HepG2 (cell line): Measurements from ENCODE around the gene RNH1. TPM values are rescaled to one million over a fixed set of nuclear protein-coding genes. Genes with fewer than 3 reads are reported as not detected.

Source experiments
- ARNT2 ChIP-seq: sonication (generic); formaldehyde crosslinking; IDR thresholded peaks from 2 replicates; pipeline ENCODE4 v1.8.0; 2022; ENCODE audit warnings: mild to moderate bottlenecking, low read depth, missing genetic modification reagents, moderate library complexity
- ATF1 ChIP-seq: IDR thresholded peaks from 2 replicates; pipeline ENCODE4 v1.6.1; 2016; ENCODE audit warnings: mild to moderate bottlenecking, control low read depth
- CBFB ChIP-seq: sonication (generic); formaldehyde crosslinking; IDR thresholded peaks from 2 replicates; pipeline ENCODE4 v1.4.0; 2020; ENCODE audit warnings: missing genetic modification reagents
- CSRNP2 ChIP-seq: sonication (generic); formaldehyde crosslinking; conservative IDR thresholded peaks from 2 replicates; pipeline ENCODE4 v1.8.0; 2022; ENCODE audit warnings: low read depth, missing genetic modification reagents
- DZIP1 ChIP-seq: sonication (generic); formaldehyde crosslinking; IDR thresholded peaks from 2 replicates; pipeline ENCODE4 v1.5.0; 2020; ENCODE audit warnings: mild to moderate bottlenecking, missing genetic modification reagents
- E2F1 ChIP-seq: sonication (generic); formaldehyde crosslinking; IDR thresholded peaks from 2 replicates; pipeline ENCODE4 v1.5.0; 2020; ENCODE audit warnings: missing genetic modification reagents
- HNF4A ChIP-seq: sonication (generic); formaldehyde crosslinking; IDR thresholded peaks from 2 replicates; pipeline ENCODE4 v1.4.0; 2020; ENCODE audit warnings: missing genetic modification reagents
- HNRNPH1 ChIP-seq: fragments of 200-400 bp; formaldehyde crosslinking; optimal IDR thresholded peaks from 2 replicates; pipeline ENCODE3; 2017; ENCODE audit warnings: mild to moderate bottlenecking, low read depth, low read length
- HOXA3 ChIP-seq: sonication (generic); formaldehyde crosslinking; IDR thresholded peaks from 2 replicates; pipeline ENCODE4 v1.5.0; 2020; ENCODE audit warnings: missing genetic modification reagents
- MATR3 ChIP-seq: sonication (generic); formaldehyde crosslinking; IDR thresholded peaks from 2 replicates; pipeline ENCODE4 v1.4.0; 2020; ENCODE audit warnings: missing genetic modification reagents
- NAIF1 ChIP-seq: sonication (generic); formaldehyde crosslinking; IDR thresholded peaks from 2 replicates; pipeline ENCODE4 v1.5.0; 2020; ENCODE audit warnings: mild to moderate bottlenecking, missing genetic modification reagents, borderline replicate concordance
- NFE2L1 ChIP-seq: sonication (generic); formaldehyde crosslinking; IDR thresholded peaks from 2 replicates; pipeline ENCODE4 v1.4.0; 2020; ENCODE audit warnings: missing genetic modification reagents, mild to moderate bottlenecking, borderline replicate concordance
- PLRG1 ChIP-seq: fragments of 450-650 bp; conservative IDR thresholded peaks from 2 replicates; pipeline ENCODE4 v1.6.1; 2016
- RAD51 ChIP-seq: fragments of 450-650 bp; IDR thresholded peaks from 2 replicates; pipeline ENCODE4 v1.6.1; 2016; ENCODE audit warnings: borderline replicate concordance
- RBM22 ChIP-seq: fragments of 200-400 bp; formaldehyde crosslinking; optimal IDR thresholded peaks from 2 replicates; pipeline ENCODE3; 2017; ENCODE audit warnings: mild to moderate bottlenecking, low read length, moderate library complexity
- RCOR2 ChIP-seq: IDR thresholded peaks from 2 replicates; pipeline ENCODE4 v1.6.1; 2016; ENCODE audit warnings: missing biosample characterization, missing genetic modification reagents
- SRSF1 ChIP-seq: fragments of 200-400 bp; formaldehyde crosslinking; optimal IDR thresholded peaks from 2 replicates; pipeline ENCODE3; 2017; ENCODE audit warnings: mild to moderate bottlenecking, low read depth, low read length, moderate library complexity
- ZNF10 ChIP-seq: sonication (generic); formaldehyde crosslinking; IDR thresholded peaks from 2 replicates; pipeline ENCODE4 v1.4.0; 2020; ENCODE audit warnings: mild to moderate bottlenecking, low read depth, missing genetic modification reagents, borderline replicate concordance
- ZNF331 ChIP-seq: sonication (generic); formaldehyde crosslinking; IDR thresholded peaks from 2 replicates; pipeline ENCODE4 v1.4.0; 2020; ENCODE audit warnings: missing genetic modification reagents
- ZNF44 ChIP-seq: sonication (generic); formaldehyde crosslinking; IDR thresholded peaks from 2 replicates; pipeline ENCODE4 v1.5.1; 2020; ENCODE audit warnings: mild to moderate bottlenecking, missing genetic modification reagents
- ZNF569 ChIP-seq: sonication (generic); formaldehyde crosslinking; IDR thresholded peaks from 2 replicates; pipeline ENCODE4 v1.5.0; 2020; ENCODE audit warnings: mild to moderate bottlenecking, missing genetic modification reagents, moderate library complexity, borderline replicate concordance
- ZNF672 ChIP-seq: sonication (generic); formaldehyde crosslinking; IDR thresholded peaks from 2 replicates; pipeline ENCODE4 v1.8.1; 2022; ENCODE audit warnings: missing genetic modification reagents
- ZNF678 ChIP-seq: sonication (generic); formaldehyde crosslinking; IDR thresholded peaks from 2 replicates; pipeline ENCODE4 v1.4.0; 2020; ENCODE audit warnings: mild to moderate bottlenecking, missing genetic modification reagents
- ZNF776 ChIP-seq: sonication (generic); formaldehyde crosslinking; IDR thresholded peaks from 2 replicates; pipeline ENCODE4 v1.4.0; 2020; ENCODE audit warnings: mild to moderate bottlenecking, missing genetic modification reagents
- ZNF891 ChIP-seq: sonication (generic); formaldehyde crosslinking; IDR thresholded peaks from 2 replicates; pipeline ENCODE4 v1.5.0; 2020; ENCODE audit warnings: mild to moderate bottlenecking, missing genetic modification reagents
- polyA plus RNA-seq, 8 experiments: library from polyadenylated mRNA; depleted of rRNA in 3 of 8; stranded (reverse) in 7 of 8; unstranded in 1 of 8; fragments of >200 nt; fragmentation: Illumina TruSeq in 4 of 8; extraction: Trizol in 4 of 8; gene quantifications; 2 replicates each; pipeline versions ENCODE4 v1.2.1 to v1.2.3, GENCODE V29; 2011 to 2016; ENCODE audit warnings: low read depth in 4 of 8, missing spikeins in 1 of 8, mixed read lengths in 1 of 8; ENCODE audit not compliant: insufficient read depth in 1 of 8
- total RNA-seq, 5 experiments: library from RNA; depleted of rRNA; stranded (reverse); fragments of >200 nt; fragmentation: Illumina TruSeq; extraction: Trizol; gene quantifications; 2 replicates each; pipeline ENCODE4 v1.2.3, GENCODE V29; 2016; ENCODE audit warnings: low read depth in 1 of 5

Gene RNH1
- total and polyA plus RNA-seq, 2 of the 13 experiments (the other 11 are each of a cell fraction or from before 2014, with no cell fraction given), result 36.0 to 74.1 TPM

- TF ChIP-seq ZNF891 (CRISPR knock-in tag) (no peak), NFE2L1 (no peak), ZNF672 (CRISPR knock-in tag) (no peak), ZNF44 (no peak), ARNT2 (no peak; the same call in 1 of the 2 replicates), ZNF569 (no peak), RAD51 (no peak), ZNF678 (no peak), CBFB (no peak), CSRNP2 (CRISPR knock-in tag) (no peak), RBM22 (no peak), ZNF10 (CRISPR knock-in tag) (no peak), HOXA3 (CRISPR knock-in tag) (no peak), DZIP1 (CRISPR knock-in tag) (0 out of 2 replicates have a peak, but pooled peaks have one; percentile 33), ATF1 (no peak), MATR3 (no peak), PLRG1 (no peak), ZNF331 (CRISPR knock-in tag) (peak; percentile 9; the same call in 1 of the 2 replicates), ZNF776 (CRISPR knock-in tag) (peak; percentile 47; the same call in 1 of the 2 replicates), NAIF1 (CRISPR knock-in tag) (no peak), HNRNPH1 (no peak), HNF4A (CRISPR knock-in tag) (no peak), E2F1 (CRISPR knock-in tag) (no peak), RCOR2 (no peak), SRSF1 (no peak)
Observed at GRCh38 chr11:506995-507726, at the start of gene RNH1 (continued).
